Keratinocyte (primary cell): ENCODE data around the gene TMF1.

Experiments used
- CTCF ChIP-seq, 3 experiments: IDR thresholded peaks in 1 of 3; conservative IDR thresholded peaks in 1 of 3; optimal IDR thresholded peaks in 1 of 3; 2 replicates in 2 of 3; 3 replicates in 1 of 3; pipeline versions ENCODE3 to v1.5.1; 2011; ENCODE audit warnings: low read length in 3 of 3, mild to moderate bottlenecking in 3 of 3, moderate library complexity in 2 of 3, control low read depth in 1 of 3, inconsistent platforms in 1 of 3; ENCODE audit not compliant: insufficient read depth in 2 of 3; ENCODE audit errors: extremely low read depth in 1 of 3
- EZH2 ChIP-seq: IDR thresholded peaks from one replicate; pipeline ENCODE4 v1.6.1; 2012; ENCODE audit warnings: inconsistent platforms, mild to moderate bottlenecking, low read length, moderate library complexity

- TF ChIP-seq CTCF (optimal IDR thresholded peaks at IDR 0.05 in 1 of 3, IDR thresholded peaks at IDR 0.05 in 1 of 3, conservative IDR thresholded peaks at IDR 0.05 in 1 of 3; ENCODE audit: extremely low read depth in 1 of 3, insufficient read depth in 2 of 3, low read length in 3 of 3) (no peak), EZH2 (no peak)
Observed at GRCh38 chr3:69032737-69033136, 19.4 kb downstream of the TMF1 start.
